ENCODE measurements around the gene ST6GAL2.

The ST6GAL2 gene

DNA sequence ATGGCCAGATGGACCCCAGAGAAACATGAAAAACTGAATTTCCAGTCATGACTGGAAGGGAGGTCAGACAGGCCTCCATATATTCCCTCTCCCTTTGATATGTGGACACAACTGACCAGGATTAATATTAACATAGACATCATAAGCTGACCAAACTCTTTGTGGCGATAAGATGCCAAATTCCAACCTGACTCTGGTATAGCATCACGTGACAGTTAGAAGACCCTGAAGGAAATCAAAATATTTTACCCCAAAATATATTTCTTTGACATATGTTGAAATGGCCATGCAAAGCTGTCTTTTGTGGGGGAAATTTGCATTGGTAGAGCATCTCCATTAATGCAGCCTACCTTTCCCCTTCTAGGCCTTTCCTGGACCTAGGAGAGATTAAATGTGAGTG is 36.7 kb downstream of the ST6GAL2 start:
- no peak overlapping the region for H3K27ac ChIP-seq
- no peak for TF ChIP-seq CTCF (conservative IDR thresholded peaks at IDR 0.05)

DNA sequence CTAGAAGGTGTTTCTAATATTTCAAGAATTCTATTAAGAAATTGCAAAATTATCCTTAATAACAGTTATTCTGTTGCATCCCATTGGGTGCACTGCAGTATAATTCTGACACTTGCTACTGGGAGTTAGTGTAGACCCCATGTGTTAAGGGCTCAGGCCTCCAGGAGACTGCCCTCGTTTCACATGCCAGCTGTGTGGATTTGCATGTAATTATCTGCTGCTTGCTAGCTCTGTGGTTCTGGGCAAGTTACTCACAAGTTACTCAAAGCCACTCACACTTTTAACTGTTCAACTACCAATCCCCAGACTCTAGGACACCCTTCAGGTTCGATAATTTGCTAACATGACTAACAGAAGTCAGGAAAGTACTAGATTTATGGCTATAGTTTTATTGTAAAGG is 38.6 kb downstream of the ST6GAL2 start:
- H3K27ac ChIP-seq, result no peak overlapping the region
- no peak for TF ChIP-seq CTCF (conservative IDR thresholded peaks at IDR 0.05)

- TF ChIP-seq CTCF (conservative IDR thresholded peaks at IDR 0.05), result no peak
- H3K27ac ChIP-seq, result no peak overlapping the region
These were observed 40.3 kb downstream of the ST6GAL2 start for GRCh38 chr2:106845716-106846115.

DNA sequence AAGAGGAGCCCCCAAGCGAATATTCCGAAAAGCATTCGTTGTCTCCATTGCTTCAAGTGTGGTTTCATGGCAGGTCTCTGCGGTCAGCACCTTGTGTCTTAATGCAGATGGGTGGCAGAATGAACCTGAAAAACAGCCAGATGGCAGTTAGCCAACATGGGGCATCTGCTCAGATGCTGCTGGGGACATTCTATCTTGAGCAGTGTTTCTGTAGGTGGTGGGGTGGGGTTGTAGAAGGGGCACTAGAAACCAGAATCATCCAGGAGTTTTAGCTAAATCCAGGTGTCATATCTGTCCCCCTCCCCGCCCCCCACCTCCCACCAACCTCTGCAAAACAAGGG is 42.1 kb downstream of the ST6GAL2 start:
- no peak overlapping the region for H3K27ac ChIP-seq
- no peak for TF ChIP-seq CTCF (conservative IDR thresholded peaks at IDR 0.05)

DNA sequence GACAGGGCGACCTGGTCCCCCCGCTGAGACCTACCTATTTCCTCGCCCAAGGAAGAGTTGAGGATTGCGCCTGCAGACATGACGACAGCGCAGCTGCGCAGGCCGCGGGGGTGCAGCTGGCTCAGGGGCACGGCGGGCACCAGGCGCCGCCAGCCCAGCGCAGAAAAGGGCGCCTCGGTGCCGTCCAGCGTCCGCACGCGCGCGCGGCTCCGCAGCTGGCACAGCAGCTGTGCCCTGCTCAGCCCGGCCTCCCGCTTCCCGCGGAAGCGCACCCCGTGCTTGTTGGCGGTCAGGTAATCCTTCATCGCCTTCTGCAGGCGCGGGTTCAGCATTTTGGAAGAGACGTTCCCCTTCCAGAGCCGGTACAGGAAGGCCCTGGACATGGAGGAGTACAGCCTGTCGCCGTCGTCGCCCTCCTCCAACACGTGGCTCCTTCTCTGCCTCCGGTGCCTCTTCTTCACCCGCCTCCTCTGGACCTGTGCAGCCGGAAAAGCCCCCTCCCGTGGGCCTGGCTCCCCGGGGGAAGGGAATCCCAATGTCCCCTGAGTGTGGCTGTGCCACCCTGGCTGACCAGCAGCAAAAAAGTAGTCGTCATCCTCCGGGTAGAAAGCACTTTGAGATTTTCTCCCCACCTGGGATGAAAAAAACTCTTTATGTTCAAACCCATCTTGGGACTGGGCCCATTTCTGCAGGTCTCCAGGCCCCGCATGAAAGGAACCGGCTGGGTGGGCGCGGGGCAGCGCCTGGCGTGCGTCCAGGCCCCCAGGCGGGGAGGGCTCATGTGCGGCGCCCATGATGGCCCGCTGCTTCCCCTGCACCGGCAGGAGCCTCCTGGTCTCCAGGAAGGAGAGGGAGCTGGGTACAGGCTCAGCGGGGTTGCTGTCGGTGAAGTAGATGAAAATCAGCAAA is 42.7 kb downstream of the ST6GAL2 start:
- no peak for TF ChIP-seq CTCF (conservative IDR thresholded peaks at IDR 0.05)
- H3K27ac ChIP-seq, result peak overlapping the region; percentile 78; the same call in 1 of the 2 replicates

DNA sequence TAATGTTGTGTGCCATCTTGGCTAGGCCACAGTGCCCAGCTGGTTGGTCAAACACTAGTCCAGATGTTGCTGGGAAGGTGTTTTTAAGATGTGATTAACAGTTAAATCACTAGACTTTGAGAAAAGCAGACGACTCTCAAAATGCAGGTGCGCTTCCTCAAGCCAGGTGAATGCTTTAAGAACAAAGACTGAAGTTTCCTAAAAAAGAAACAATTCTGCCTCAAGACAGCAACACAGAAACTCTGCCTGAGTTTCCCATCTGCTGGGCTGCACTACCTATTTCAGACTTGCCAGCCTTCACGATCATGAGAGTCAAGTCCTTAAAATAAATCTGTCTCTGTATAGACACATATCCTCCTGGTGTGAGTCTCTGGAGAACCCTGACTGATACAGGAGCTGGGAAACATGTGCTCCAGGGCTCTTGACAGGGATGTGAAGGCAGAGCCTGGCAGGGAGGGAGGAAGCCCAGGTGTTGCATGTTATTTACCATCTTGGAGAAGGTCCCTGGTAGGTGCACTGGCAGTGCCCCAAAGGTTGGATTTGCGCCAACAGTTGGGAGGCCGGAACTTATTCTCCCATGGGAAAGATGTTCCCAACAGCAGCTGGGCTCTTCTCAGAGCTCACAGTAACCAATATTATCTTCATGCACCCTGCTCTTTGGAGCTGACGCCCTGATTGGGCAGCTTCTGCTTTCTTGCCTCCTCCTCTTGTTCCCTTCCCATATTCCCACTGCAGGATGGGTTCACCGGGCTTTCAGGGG is 43.9 kb downstream of the ST6GAL2 start:
- peak overlapping the region; percentile 78 for H3K27ac ChIP-seq
- TF ChIP-seq CTCF (conservative IDR thresholded peaks at IDR 0.05), result no peak

DNA sequence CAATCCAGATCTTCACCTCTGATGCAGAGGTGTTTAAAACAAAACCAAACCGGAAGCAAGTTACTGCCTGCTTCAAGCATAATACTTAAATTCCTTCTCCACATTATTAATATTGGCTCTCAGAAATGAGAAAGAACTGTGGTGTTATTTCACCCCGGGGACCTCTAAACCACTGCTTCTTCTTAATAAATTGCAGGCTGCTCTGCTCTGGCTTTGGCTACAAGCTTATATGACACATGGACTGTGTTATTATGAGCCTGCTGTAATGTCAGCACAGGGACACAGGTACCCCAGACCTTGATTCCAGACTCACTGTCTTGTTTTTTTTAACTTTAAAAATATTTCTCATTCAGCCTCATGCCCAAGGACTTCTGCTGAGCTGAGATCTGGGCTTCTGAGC is 45.1 kb downstream of the ST6GAL2 start:
- peak overlapping the region; percentile 78 for H3K27ac ChIP-seq
- no peak for TF ChIP-seq CTCF (conservative IDR thresholded peaks at IDR 0.05)

Measured in VCaP (cell line).